H1 (cell line): ENCODE data around the gene SPACDR. TPM values are rescaled to one million over a fixed set of nuclear protein-coding genes. Genes with fewer than 3 reads are reported as not detected.

ENCODE experiments used
- CTCF ChIA-PET: fragments of 300-600 bp; sonication (Branson Sonifier 250); formaldehyde crosslinking; loops from one replicate; lab custom pipeline; 2021; ENCODE audit not compliant: partially characterized antibody; lab: Charles Lee
- POLR2A ChIA-PET: fragments of 300-600 bp; sonication (Branson Sonifier 250); formaldehyde crosslinking; loops from one replicate; lab custom pipeline; 2021; ENCODE audit warnings: inconsistent platforms; ENCODE audit not compliant: partially characterized antibody; lab: Charles Lee
- DNase-seq, 2 experiments: peaks; one replicate each; pipeline versions ENCODE4 v3.0.0 to v3.0.0-alpha.2; 2010 to 2022; ENCODE audit warnings: low spot score in 2 of 2, low read depth in 1 of 2, mixed read lengths in 1 of 2
- FAIRE-seq: peaks from 2 replicates; lab custom pipeline; 2011; peaks lifted over from hg19 to GRCh38; lab: Jason Lieb, UNC
- H2AFZ ChIP-seq: 2 replicates; pipeline ENCODE4 v1.8.1; 2012; ENCODE audit warnings: low read length, inconsistent platforms
- H2AK5ac ChIP-seq: 2 replicates; pipeline ENCODE4 v1.6.1; 2013; ENCODE audit warnings: low read depth, low read length
- H2BK120ac ChIP-seq: replicated peaks from 2 replicates; pipeline ENCODE3; 2013; ENCODE audit warnings: low read depth, low read length, inconsistent platforms
- H2BK12ac ChIP-seq: 2 replicates; pipeline ENCODE4 v1.6.1; 2013; ENCODE audit warnings: low read depth, low read length
- H2BK15ac ChIP-seq: 2 replicates; pipeline ENCODE4 v1.6.1; 2013; ENCODE audit warnings: low read length
- H2BK20ac ChIP-seq: 2 replicates; pipeline ENCODE4 v1.6.1; 2013; ENCODE audit warnings: low read length
- H2BK5ac ChIP-seq: 2 replicates; pipeline ENCODE4 v1.6.1; 2013; ENCODE audit warnings: low read depth, low read length
- H3K14ac ChIP-seq: 2 replicates; pipeline ENCODE4 v1.6.1; 2013; ENCODE audit warnings: inconsistent platforms; ENCODE audit not compliant: insufficient read length
- H3K18ac ChIP-seq: 2 replicates; pipeline ENCODE4 v1.6.1; 2013; ENCODE audit warnings: low read length; ENCODE audit errors: extremely low read depth
- H3K23ac ChIP-seq: 2 replicates; pipeline ENCODE4 v1.6.1; 2013; ENCODE audit warnings: inconsistent platforms; ENCODE audit not compliant: insufficient read length
- H3K23me2 ChIP-seq: 2 replicates; pipeline ENCODE4 v1.6.1; 2013; ENCODE audit warnings: low read depth, low read length
- H3K27ac ChIP-seq: 2 replicates; pipeline ENCODE4 v1.6.1; 2011; ENCODE audit warnings: low read depth, low read length, inconsistent platforms
- H3K27me3 ChIP-seq, 4 experiments: replicated peaks in 1 of 4; 1 replicate in 1 of 4; 2 replicates in 3 of 4; pipeline versions ENCODE4 v1.6.1 to v1.8.1; 2011 to 2013; ENCODE audit warnings: low read length in 3 of 4, mild to moderate bottlenecking in 3 of 4, inconsistent platforms in 2 of 4, mixed read lengths in 2 of 4, moderate library complexity in 1 of 4; ENCODE audit not compliant: control insufficient read depth in 3 of 4, insufficient read depth in 3 of 4; ENCODE audit errors: extremely low read depth in 1 of 4
- H3K36me3 ChIP-seq, 4 experiments: 2 replicates each; pipeline versions ENCODE4 v1.6.1 to v1.8.1; 2011 to 2013; ENCODE audit warnings: mild to moderate bottlenecking in 4 of 4, low read length in 3 of 4, moderate library complexity in 2 of 4, control low read depth in 1 of 4, inconsistent platforms in 1 of 4; ENCODE audit not compliant: insufficient read depth in 4 of 4, control insufficient read depth in 2 of 4
- H3K4ac ChIP-seq: replicated peaks from 2 replicates; pipeline ENCODE3; 2013; ENCODE audit warnings: low read length, low read depth, mixed read lengths, inconsistent platforms; ENCODE audit not compliant: insufficient read length
- H3K4me1 ChIP-seq, 4 experiments: replicated peaks in 1 of 4; 1 replicate in 1 of 4; 2 replicates in 3 of 4; pipeline versions ENCODE4 v1.6.1 to v1.8.1; 2011 to 2013; ENCODE audit warnings: low read length in 3 of 4, inconsistent platforms in 2 of 4, mixed read lengths in 1 of 4; ENCODE audit not compliant: insufficient read depth in 4 of 4, control insufficient read depth in 3 of 4
- H3K4me2 ChIP-seq, 2 experiments: 2 replicates each; pipeline versions ENCODE4 v1.6.1 to v1.8.1; 2011 to 2013; ENCODE audit warnings: low read depth in 2 of 2, low read length in 2 of 2, control low read depth in 1 of 2, inconsistent platforms in 1 of 2, mild to moderate bottlenecking in 1 of 2; ENCODE audit not compliant: insufficient read depth in 1 of 2
- H3K4me3 ChIP-seq, 4 experiments: fragments of 200-600, 300-600 bp in 1 of 4; sonication (generic), shearing (Covaris generic), sonication (Bioruptor Twin) in 1 of 4; 2 replicates each; pipeline versions ENCODE4 v1.5.1 to v1.8.1; 2011 to 2016; ENCODE audit warnings: low read length in 4 of 4, low read depth in 3 of 4, control low read depth in 2 of 4, inconsistent platforms in 2 of 4, mild to moderate bottlenecking in 2 of 4, mixed read lengths in 1 of 4, moderate library complexity in 1 of 4; ENCODE audit not compliant: insufficient read depth in 2 of 4; ENCODE audit errors: extremely low read depth in 1 of 4
- H3K56ac ChIP-seq: replicated peaks from 2 replicates; pipeline ENCODE3; 2013; ENCODE audit warnings: low read depth, mild to moderate bottlenecking, mixed read lengths, low read length, inconsistent platforms; ENCODE audit not compliant: insufficient read length
- H3K79me1 ChIP-seq: 2 replicates; pipeline ENCODE4 v1.6.1; 2013; ENCODE audit warnings: low read depth, low read length, control low read depth
- H3K79me2 ChIP-seq, 2 experiments: 2 replicates each; pipeline versions ENCODE4 v1.6.1 to v1.8.1; 2012 to 2013; ENCODE audit warnings: low read length in 2 of 2, mild to moderate bottlenecking in 2 of 2, inconsistent platforms in 1 of 2; ENCODE audit not compliant: insufficient read depth in 2 of 2, control insufficient read depth in 1 of 2
- H3K9ac ChIP-seq, 4 experiments: replicated peaks in 1 of 4; 1 replicate in 1 of 4; 2 replicates in 3 of 4; pipeline versions ENCODE4 v1.6.1 to v1.8.1; 2011 to 2013; ENCODE audit warnings: low read depth in 3 of 4, low read length in 3 of 4, control low read depth in 2 of 4, mild to moderate bottlenecking in 2 of 4, moderate library complexity in 2 of 4, inconsistent platforms in 1 of 4; ENCODE audit errors: extremely low read depth in 1 of 4
- H3K9me3 ChIP-seq, 2 experiments: 2 replicates each; pipeline versions ENCODE4 v1.6.1 to v1.8.1; 2012 to 2013; ENCODE audit warnings: mild to moderate bottlenecking in 2 of 2, moderate library complexity in 2 of 2, control low read depth in 1 of 2, inconsistent platforms in 1 of 2, low read depth in 1 of 2, low read length in 1 of 2, mixed read lengths in 1 of 2; ENCODE audit not compliant: insufficient read depth in 2 of 2
- H4K20me1 ChIP-seq, 2 experiments: replicated peaks in 1 of 2; 2 replicates each; pipeline versions ENCODE3 to v1.8.1; 2011 to 2013; ENCODE audit warnings: inconsistent platforms in 2 of 2, low read length in 2 of 2, mild to moderate bottlenecking in 1 of 2; ENCODE audit not compliant: insufficient read depth in 2 of 2, control insufficient read depth in 1 of 2
- H4K5ac ChIP-seq: 2 replicates; pipeline ENCODE4 v1.6.1; 2013; ENCODE audit warnings: low read length, low read depth, mixed read lengths, inconsistent platforms; ENCODE audit not compliant: insufficient read length
- H4K8ac ChIP-seq: 2 replicates; pipeline ENCODE4 v1.8.0; 2013; ENCODE audit warnings: mild to moderate bottlenecking, moderate library complexity, low read length, inconsistent platforms; ENCODE audit not compliant: insufficient read depth; ENCODE audit errors: extremely low read depth
- H4K91ac ChIP-seq: replicated peaks from 2 replicates; pipeline ENCODE3; 2013; ENCODE audit warnings: low read length, mixed read lengths, inconsistent platforms; ENCODE audit not compliant: insufficient read length
- ASH2L ChIP-seq: fragments of 200-600, 300-600 bp; sonication (generic); IDR thresholded peaks from one replicate; pipeline ENCODE4 v1.7.1; 2017; ENCODE audit warnings: low read length
- BACH1 ChIP-seq: IDR thresholded peaks from 2 replicates; pipeline ENCODE4 v1.6.1; 2012; ENCODE audit warnings: low read length, improper control_type of control experiment
- CEBPB ChIP-seq: IDR thresholded peaks from 2 replicates; pipeline ENCODE4 v1.6.1; 2012; ENCODE audit warnings: low read depth, low read length
- CHD2 ChIP-seq: IDR thresholded peaks from 2 replicates; pipeline ENCODE4 v1.6.1; 2012; ENCODE audit warnings: low read length, improper control_type of control experiment
- CTBP2 ChIP-seq: IDR thresholded peaks from 2 replicates; pipeline ENCODE4 v1.7.0; 2011; ENCODE audit warnings: borderline replicate concordance, mild to moderate bottlenecking, moderate library complexity, mixed read lengths, low read length; ENCODE audit not compliant: insufficient read depth, insufficient read length
- POLR2A ChIP-seq, 2 experiments: IDR thresholded peaks; 1 replicate in 1 of 2; 2 replicates in 1 of 2; pipeline ENCODE4 v1.6.1; 2011; ENCODE audit warnings: low read depth in 2 of 2, low read length in 2 of 2, mild to moderate bottlenecking in 2 of 2; ENCODE audit errors: control extremely low read depth in 1 of 2
- TCF12 ChIP-seq: IDR thresholded peaks from 2 replicates; pipeline ENCODE4 v1.6.1; 2011; ENCODE audit warnings: low read depth, mild to moderate bottlenecking, low read length
- WGBS, 2 experiments: shearing (Covaris generic) in 1 of 2; methylation state at CpG; one replicate each; pipeline versions ENCODE4 v1.1.6 to v1.1.7; 2013 to 2015; ENCODE audit warnings: low lambda C conversion rate in 2 of 2, mixed read lengths in 2 of 2, inconsistent platforms in 1 of 2, low coverage in 1 of 2, missing lambda C conversion rate in 1 of 2; ENCODE audit not compliant: insufficient replicate concordance in 2 of 2, insufficient coverage in 1 of 2, insufficient read length in 1 of 2; ENCODE audit errors: extremely low coverage in 1 of 2, missing lambda C conversion rate in 1 of 2; 5-methylcytosine and 5-hydroxymethylcytosine counted together
- polyA plus RNA-seq, 7 experiments: library from polyadenylated mRNA; depleted of rRNA in 3 of 7; stranded (reverse) in 5 of 7; unstranded in 2 of 7; fragments of >200 nt in 5 of 7; fragments of 200-250 nt in 2 of 7; gene quantifications; 1 replicate in 5 of 7; 2 replicates in 1 of 7; 4 replicates in 1 of 7; pipeline versions ENCODE4 v1.2.1 to v1.2.3, GENCODE V29; 2011 to 2013; ENCODE audit warnings: missing spikeins in 2 of 7, mixed read lengths in 2 of 7
- total RNA-seq: library from RNA; stranded (reverse); fragmentation: NEBNext Ultra II Directional; extraction: Animal tissue kit (Norgen Biotek cat#: 25700); gene quantifications from 2 replicates; pipeline ENCODE4 v1.2.1, GENCODE V29; 2021
- TF ChIP-seq, protein P1 (sequence below): IDR thresholded peaks from 2 replicates; pipeline ENCODE4 v1.6.1; 2012; ENCODE audit warnings: inconsistent platforms
- TF ChIP-seq, protein P2 (sequence below): IDR thresholded peaks from 2 replicates; pipeline ENCODE4 v1.6.1; 2011; ENCODE audit warnings: low read length, improper control_type of control experiment

The SPACDR gene
- total and polyA plus RNA-seq, 2 of the 8 experiments (the other 6 are each of a cell fraction or from before 2014, with no cell fraction given), result 0.26 TPM; not detected in 1

DNA sequence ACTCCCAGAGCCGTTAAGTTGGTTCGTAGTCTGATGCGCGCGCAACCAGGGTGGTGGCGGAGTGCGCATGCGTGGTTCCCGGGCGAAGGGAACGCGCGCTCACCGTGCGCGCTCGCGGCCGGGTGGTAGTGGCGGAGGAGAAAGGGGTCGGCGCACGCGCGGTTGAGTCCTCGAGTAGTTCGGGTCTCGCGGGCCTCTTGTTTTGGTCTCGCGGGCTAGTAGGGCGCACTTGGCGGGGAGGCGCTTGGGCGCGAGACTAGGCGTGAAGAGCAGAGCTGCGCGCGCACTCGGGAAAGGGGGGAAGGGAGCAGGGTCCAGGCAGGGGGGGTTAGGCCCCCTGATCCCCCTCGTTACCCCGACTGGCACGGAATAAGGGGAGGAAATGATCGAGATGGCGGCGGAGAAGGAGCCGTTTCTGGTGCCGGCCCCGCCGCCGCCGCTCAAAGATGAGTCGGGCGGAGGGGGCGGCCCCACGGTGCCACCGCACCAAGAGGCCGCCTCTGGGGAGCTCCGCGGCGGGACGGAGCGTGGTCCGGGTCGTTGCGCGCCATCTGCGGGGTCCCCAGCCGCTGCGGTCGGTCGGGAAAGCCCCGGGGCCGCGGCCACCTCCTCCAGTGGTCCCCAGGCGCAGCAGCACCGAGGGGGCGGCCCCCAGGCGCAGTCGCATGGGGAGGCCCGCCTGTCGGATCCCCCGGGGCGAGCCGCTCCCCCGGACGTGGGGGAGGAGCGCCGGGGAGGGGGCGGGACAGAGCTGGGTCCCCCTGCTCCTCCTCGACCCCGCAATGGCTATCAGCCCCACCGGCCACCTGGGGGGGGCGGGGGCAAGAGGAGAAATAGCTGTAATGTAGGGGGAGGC, 34.2 kb downstream of the SPACDR start, which contains the start of gene MEPCE:
Gene MEPCE, plus strand, starts transcription at position 195 of the 856 bp plus-strand sequence. Its CDS starts 188 bp downstream, at position 383.
- H3K14ac ChIP-seq, result peak within 1 kb of the TSS; percentile 44
- peaks cover 3 to 16% (median 9%) of the 10 kb centered on the region in 4 experiments for H3K4me1 ChIP-seq
- peak within 1 kb of the TSS; percentile 89 to 97 (median 94) for H3K9ac ChIP-seq
- peak within 1 kb of the TSS; percentile 98 for H3K18ac ChIP-seq
- H4K5ac ChIP-seq, result peak within 1 kb of the TSS; percentile 97
- 0% methylated on average over 35 of the region's 95 CpGs; no CpG with 5 or more reads in 1 of the 2 experiments for WGBS, 2 experiments
- H3K23ac ChIP-seq, result no peak within 1 kb of the TSS
- H2AK5ac ChIP-seq, result peak within 1 kb of the TSS; percentile 99
- peak within 1 kb of the TSS; percentile 99 for H2BK5ac ChIP-seq
- H4K20me1 ChIP-seq, result peaks cover 7 to 8% of the 10 kb centered on the region in 2 experiments
- peaks cover 0 to 6% of the 10 kb centered on the region in 2 experiments; a peak in 1 of 4 replicates for H3K9me3 ChIP-seq
- H3K4me2 ChIP-seq, result peak within 1 kb of the TSS; percentile 84 to 88
- CTCF ChIA-PET, result interaction anchor here (0.6 to 1.7 kb wide), 6 partner anchors 8 to 295 kb away, joined by 3 to 4 read pairs (median 3); no protein-coding TSS in a partner anchor
- POLR2A ChIA-PET, result interaction anchor here (0.5 to 4.2 kb wide), 64 partner anchors 8 to 846 kb away, joined by 3 to 81 read pairs (median 5); partner anchors contain the start of genes ACTL6B, AP4M1, FBXO24 and GAL3ST4
- H3K23me2 ChIP-seq, result peaks cover 8% of the 10 kb centered on the region; the same call in 1 of the 2 replicates
- peak within 1 kb of the TSS; percentile 99 for H3K56ac ChIP-seq
- no peak within 1 kb of the TSS for H2BK20ac ChIP-seq
- peak in 1 of 2 experiments; percentile 97 for DNase-seq
- peaks cover 2 to 41% (median 18%) of the 10 kb centered on the region in 4 experiments; a peak in 6 of 8 replicates for H3K36me3 ChIP-seq
- peaks cover 0 to 42% of the 10 kb centered on the region in 2 experiments; a peak in 3 of 4 replicates for H3K79me2 ChIP-seq
- H4K8ac ChIP-seq, result peak within 1 kb of the TSS; percentile 98
- peak within 1 kb of the TSS; percentile 96 for H3K27ac ChIP-seq
- H3K4ac ChIP-seq, result peak within 1 kb of the TSS; percentile 97
- FAIRE-seq, result no peak
- no peak within 1 kb of the TSS for H2AFZ ChIP-seq
- no peak within 1 kb of the TSS for H2BK120ac ChIP-seq
- H3K4me3 ChIP-seq, result peak within 1 kb of the TSS; percentile 73 to 85 (median 80)
- peaks cover 0 to 6% (median 6%) of the 10 kb centered on the region in 4 experiments; a peak in 4 of 7 replicates for H3K27me3 ChIP-seq
- peak within 1 kb of the TSS; percentile 98 for H4K91ac ChIP-seq
- H2BK12ac ChIP-seq, result peak within 1 kb of the TSS; percentile 85; the same call in 1 of the 2 replicates
- H3K79me1 ChIP-seq, result peaks cover 2% of the 10 kb centered on the region
- peak within 1 kb of the TSS; percentile 88; the same call in 1 of the 2 replicates for H2BK15ac ChIP-seq
- TF ChIP-seq CHD2 (peak; percentile 82), CEBPB (no peak), POLR2A (IDR thresholded peaks at IDR 0.05; ENCODE audit: control extremely low read depth in 1 of 2, low read depth in 2 of 2, low read length in 2 of 2) (peak in 1 of 2 experiments; percentile 67; a peak in 2 of 3 replicates), TCF12 (no peak), BACH1 (peak; percentile 71; the same call in 1 of the 2 replicates), ASH2L (peak; percentile 67), CTBP2 (no peak)
- TF ChIP-seq, protein P1, sequence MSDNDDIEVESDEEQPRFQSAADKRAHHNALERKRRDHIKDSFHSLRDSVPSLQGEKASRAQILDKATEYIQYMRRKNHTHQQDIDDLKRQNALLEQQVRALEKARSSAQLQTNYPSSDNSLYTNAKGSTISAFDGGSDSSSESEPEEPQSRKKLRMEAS, result peak; percentile 17; the same call in 1 of the 2 replicates
- TF ChIP-seq, protein P2, sequence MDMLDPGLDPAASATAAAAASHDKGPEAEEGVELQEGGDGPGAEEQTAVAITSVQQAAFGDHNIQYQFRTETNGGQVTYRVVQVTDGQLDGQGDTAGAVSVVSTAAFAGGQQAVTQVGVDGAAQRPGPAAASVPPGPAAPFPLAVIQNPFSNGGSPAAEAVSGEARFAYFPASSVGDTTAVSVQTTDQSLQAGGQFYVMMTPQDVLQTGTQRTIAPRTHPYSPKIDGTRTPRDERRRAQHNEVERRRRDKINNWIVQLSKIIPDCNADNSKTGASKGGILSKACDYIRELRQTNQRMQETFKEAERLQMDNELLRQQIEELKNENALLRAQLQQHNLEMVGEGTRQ, result no peak
